Measurements from ENCODE around the gene KIF4A.

KIF4A gene

DNA sequence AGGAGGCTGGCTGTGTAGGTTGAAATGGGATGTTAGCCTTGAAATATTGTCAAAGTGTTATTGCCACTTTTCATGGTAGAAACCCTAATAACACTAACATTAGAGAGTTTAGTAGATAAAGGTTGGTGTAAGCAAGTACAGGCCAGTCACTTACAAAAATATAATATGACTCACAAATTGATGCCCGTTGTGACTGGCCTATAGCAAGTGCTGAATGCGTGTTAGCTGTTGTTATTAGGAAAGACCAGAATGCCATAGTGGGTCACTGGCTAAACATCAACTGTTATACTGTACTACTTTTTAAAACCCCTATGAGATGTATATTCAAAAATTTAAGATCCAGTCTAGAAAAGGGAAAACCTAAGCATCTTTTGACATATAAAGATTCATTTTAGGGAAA, 112.8 kb downstream of the KIF4A start:
- DNase-seq (ENCODE audit: low read depth) = no peak
- no peak overlapping the region for H3K4me3 ChIP-seq (ENCODE audit: low read depth, low read length)
- TF ChIP-seq CTCF (conservative IDR thresholded peaks at IDR 0.05; ENCODE audit: low read depth, low read length) = no peak

DNA sequence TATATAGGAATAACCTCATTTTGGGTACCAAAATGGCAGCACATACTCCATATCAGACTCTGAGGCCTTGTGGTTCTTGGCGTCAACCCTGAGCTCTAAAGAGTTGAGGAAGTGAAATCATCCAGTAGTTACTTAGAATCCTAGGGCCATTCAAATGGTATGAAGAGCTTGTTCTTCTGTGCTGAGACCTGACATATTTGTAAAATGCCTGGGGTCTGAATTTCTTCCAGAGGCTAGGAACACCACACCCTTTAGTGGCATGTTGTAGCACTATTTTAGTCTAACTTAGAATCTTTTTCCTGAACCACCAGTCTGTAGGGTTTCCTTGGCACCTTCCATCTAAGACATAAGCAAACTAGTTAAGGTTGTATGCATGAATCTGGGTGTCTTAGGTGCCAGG, 115.1 kb downstream of the KIF4A start:
- H3K4me3 ChIP-seq (ENCODE audit: low read depth, low read length) = no peak overlapping the region
- DNase-seq (ENCODE audit: low read depth) = no peak
- no peak for TF ChIP-seq CTCF (conservative IDR thresholded peaks at IDR 0.05; ENCODE audit: low read depth, low read length)

- no peak for TF ChIP-seq CTCF (conservative IDR thresholded peaks at IDR 0.05; ENCODE audit: low read depth, low read length)
- H3K4me3 ChIP-seq (ENCODE audit: low read depth, low read length) = no peak overlapping the region
Measured at GRCh38 chrX:70410921-70411320, 121.0 kb downstream of the KIF4A start.

GRCh38 chrX:70411475-70411874, 121.6 kb downstream of the KIF4A start:
- DNase-seq (ENCODE audit: low read depth) = no peak
- TF ChIP-seq CTCF (conservative IDR thresholded peaks at IDR 0.05; ENCODE audit: low read depth, low read length) = no peak
- H3K4me3 ChIP-seq (ENCODE audit: low read depth, low read length) = no peak overlapping the region

More at GRCh38 chrX:70410921-70411320, 121.0 kb downstream of the KIF4A start:
- DNase-seq (ENCODE audit: low read depth) = no peak

DNA sequence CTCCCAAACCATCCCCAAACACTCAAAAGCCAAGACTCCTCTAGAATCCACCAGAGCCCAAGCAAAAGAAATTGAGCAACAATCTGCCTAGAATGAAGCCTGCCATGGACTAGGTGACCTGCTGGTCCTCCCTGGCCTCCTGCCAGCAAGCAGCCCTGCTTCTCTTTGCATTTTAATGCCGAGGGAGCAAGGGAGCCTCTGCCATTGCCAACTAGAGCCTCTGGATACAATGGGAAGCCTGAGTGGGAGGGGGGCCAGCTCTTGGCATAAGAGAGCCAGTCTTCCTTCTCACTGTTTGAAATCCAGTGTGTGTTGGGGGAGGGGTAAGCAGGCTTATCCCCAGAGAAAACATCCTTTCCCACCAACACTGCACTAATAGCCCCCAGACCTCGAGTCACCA, 131.7 kb downstream of the KIF4A start:
- TF ChIP-seq CTCF (conservative IDR thresholded peaks at IDR 0.05; ENCODE audit: low read depth, low read length) = no peak
- H3K4me3 ChIP-seq (ENCODE audit: low read depth, low read length) = no peak overlapping the region
- DNase-seq (ENCODE audit: low read depth) = no peak

DNA sequence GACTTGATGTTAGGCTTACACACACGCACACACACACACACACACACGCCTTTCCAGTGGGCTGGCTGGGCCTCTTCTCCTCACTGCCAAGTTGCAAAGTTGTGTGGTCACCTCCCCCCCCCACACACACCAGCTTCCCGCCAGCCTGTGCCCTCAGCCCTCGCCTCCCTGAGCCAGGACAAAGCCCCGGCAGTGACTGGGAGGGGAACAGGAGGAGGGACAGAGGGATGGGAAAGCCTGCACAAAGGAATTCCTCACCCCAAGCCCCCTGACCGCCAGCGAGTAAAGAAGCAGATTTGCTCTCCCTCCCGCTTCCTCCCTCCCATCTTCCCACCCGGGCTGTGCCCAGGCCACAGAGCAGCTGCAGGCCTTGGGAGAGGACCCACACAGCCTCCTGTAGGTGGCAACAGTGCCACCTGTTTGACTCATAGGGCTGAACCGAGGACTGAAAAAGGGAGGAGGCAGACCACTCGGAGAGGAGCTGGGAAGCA, 133.0 kb downstream of the KIF4A start, which contains the start of gene GDPD2:
Gene GDPD2 (plus strand): TSS at position 464 of the 491 bp plus-strand sequence. CDS start 1,671 bp downstream, outside the sequence.
- peak; percentile 34 for DNase-seq (ENCODE audit: low read depth)
- peak; percentile 17 for TF ChIP-seq CTCF (conservative IDR thresholded peaks at IDR 0.05; ENCODE audit: low read depth, low read length)
- no peak within 1 kb of the TSS for H3K4me3 ChIP-seq (ENCODE audit: low read depth, low read length)

- TF ChIP-seq CTCF (conservative IDR thresholded peaks at IDR 0.05; ENCODE audit: low read depth, low read length) = no peak
- no peak overlapping the region for H3K4me3 ChIP-seq (ENCODE audit: low read depth, low read length)
- no peak for DNase-seq (ENCODE audit: low read depth)
Measured at GRCh38 chrX:70423936-70424675, 134.2 kb downstream of the KIF4A start.
